Skeletal muscle satellite cell (primary cell): ENCODE measurements around the gene AK3.
A peak's percentile ranks its signal among the peaks of the same experiment; 100 is the strongest.

Source experiments
- H3K27me3 ChIP-seq: 2 replicates; pipeline ENCODE4 v1.7.0; 2013; ENCODE audit warnings: low read length; ENCODE audit not compliant: control insufficient read depth, insufficient read depth
- H3K36me3 ChIP-seq: 2 replicates; pipeline ENCODE4 v1.7.0; 2013; ENCODE audit warnings: mild to moderate bottlenecking, control low read depth, low read length; ENCODE audit not compliant: insufficient read depth
- H3K4me1 ChIP-seq: 2 replicates; pipeline ENCODE4 v1.7.0; 2013; ENCODE audit warnings: low read length; ENCODE audit not compliant: control insufficient read depth, insufficient read depth
- H3K4me2 ChIP-seq: 2 replicates; pipeline ENCODE4 v1.7.0; 2013; ENCODE audit warnings: mild to moderate bottlenecking, low read length
- H3K4me3 ChIP-seq: 2 replicates; pipeline ENCODE4 v1.7.0; 2013; ENCODE audit warnings: low read length
- H3K9ac ChIP-seq: 2 replicates; pipeline ENCODE4 v1.7.0; 2013; ENCODE audit warnings: mild to moderate bottlenecking, low read depth, low read length, moderate library complexity
- H3K9me3 ChIP-seq: replicated peaks from 2 replicates; pipeline ENCODE4 v1.7.0; 2013; ENCODE audit warnings: mild to moderate bottlenecking, control low read depth, low read length

AK3 gene

DNA sequence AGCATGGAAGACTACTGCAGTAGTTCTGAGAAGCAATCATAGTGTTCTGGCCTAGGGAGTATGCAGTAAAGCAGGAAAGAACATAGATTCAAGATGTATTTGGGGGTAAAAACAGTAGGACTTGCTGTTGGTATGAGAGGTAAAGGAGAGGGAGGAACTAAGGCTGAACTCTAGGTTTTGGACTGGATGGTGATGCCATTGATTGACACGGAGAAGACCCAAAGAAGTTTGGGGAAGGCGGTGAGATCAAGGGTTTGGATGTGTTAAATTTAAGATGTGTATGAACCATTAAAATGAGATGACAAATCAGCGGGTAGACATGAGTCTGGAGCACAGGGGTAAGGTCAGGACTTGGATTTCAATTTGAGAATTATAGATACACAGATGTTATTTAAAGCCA, 63.6 kb downstream of the AK3 start:
- Histone ChIP-seq H3K9ac (no peak overlapping the region), H3K4me1 (peaks cover 24% of the 10 kb centered on the region), H3K9me3 (no peaks in the 10 kb centered on the region), H3K36me3 (no peaks in the 10 kb centered on the region), H3K4me2 (no peak overlapping the region), H3K4me3 (no peak overlapping the region), H3K27me3 (no peaks in the 10 kb centered on the region)

DNA sequence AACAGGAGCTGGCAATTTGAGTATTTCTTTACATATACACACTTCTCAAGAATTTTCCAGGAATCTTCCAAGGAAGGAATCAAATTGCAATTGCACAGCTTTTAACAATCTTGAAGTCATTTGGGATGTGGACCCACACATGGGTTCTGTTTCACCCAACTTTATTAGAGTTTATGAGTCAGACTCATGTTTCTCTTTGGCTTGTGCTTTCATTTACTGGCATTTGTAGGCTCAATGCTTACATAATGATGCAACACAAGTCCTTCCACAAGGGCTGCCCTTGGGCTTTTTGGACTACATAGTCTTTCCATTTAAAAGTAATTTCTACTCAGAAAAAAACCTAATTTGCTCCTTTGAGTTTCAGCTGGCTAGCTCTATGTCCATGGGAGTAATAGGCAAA, 66.2 kb downstream of the AK3 start:
- Histone ChIP-seq H3K27me3 (no peaks in the 10 kb centered on the region), H3K4me1 (peaks cover 14% of the 10 kb centered on the region), H3K4me2 (no peak overlapping the region), H3K36me3 (no peaks in the 10 kb centered on the region), H3K9ac (no peak overlapping the region), H3K9me3 (no peaks in the 10 kb centered on the region), H3K4me3 (no peak overlapping the region)

GRCh38 chr9:4671737-4672136, 69.3 kb downstream of the AK3 start:
- peaks cover 8% of the 10 kb centered on the region for H3K4me1 ChIP-seq
- no peaks in the 10 kb centered on the region for H3K27me3 ChIP-seq
- H3K36me3 ChIP-seq = no peaks in the 10 kb centered on the region
- no peak overlapping the region for H3K4me3 ChIP-seq
- no peaks in the 10 kb centered on the region for H3K9me3 ChIP-seq
- no peak overlapping the region for H3K9ac ChIP-seq
- no peak overlapping the region for H3K4me2 ChIP-seq

GRCh38 chr9:4670591-4670990, 70.4 kb downstream of the AK3 start:
- no peaks in the 10 kb centered on the region for H3K36me3 ChIP-seq
- peaks cover 19% of the 10 kb centered on the region for H3K4me1 ChIP-seq
- H3K27me3 ChIP-seq = no peaks in the 10 kb centered on the region
- H3K4me2 ChIP-seq = no peak overlapping the region
- H3K9ac ChIP-seq = no peak overlapping the region
- no peak overlapping the region for H3K4me3 ChIP-seq
- no peaks in the 10 kb centered on the region for H3K9me3 ChIP-seq

DNA sequence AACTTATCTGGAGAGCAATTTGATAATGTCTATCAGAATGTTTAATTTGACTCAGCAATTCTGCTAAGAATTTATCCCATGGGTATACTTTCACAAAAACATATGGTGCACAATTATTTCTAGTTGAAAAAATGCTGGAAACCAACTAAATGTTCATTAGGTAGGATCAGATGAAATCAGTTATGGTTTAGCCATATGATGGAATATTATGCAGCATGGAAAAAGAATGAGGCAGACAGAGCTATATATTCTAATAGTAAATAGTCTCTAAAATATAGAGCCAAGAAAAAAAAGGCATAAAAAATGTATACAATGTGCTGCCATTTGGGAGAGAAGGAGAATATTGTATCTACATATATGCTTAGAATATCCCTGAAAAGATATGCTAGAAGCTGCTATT, 71.1 kb downstream of the AK3 start:
- Histone ChIP-seq H3K4me1 (peaks cover 18% of the 10 kb centered on the region), H3K4me2 (no peak overlapping the region), H3K36me3 (no peaks in the 10 kb centered on the region), H3K4me3 (no peak overlapping the region), H3K9me3 (no peaks in the 10 kb centered on the region), H3K27me3 (no peaks in the 10 kb centered on the region), H3K9ac (no peak overlapping the region)

GRCh38 chr9:4668604-4669003, 72.4 kb downstream of the AK3 start:
- Histone ChIP-seq H3K9ac (no peak overlapping the region), H3K4me3 (no peak overlapping the region), H3K27me3 (no peaks in the 10 kb centered on the region), H3K4me2 (no peak overlapping the region), H3K9me3 (no peaks in the 10 kb centered on the region), H3K36me3 (no peaks in the 10 kb centered on the region), H3K4me1 (peaks cover 18% of the 10 kb centered on the region)

DNA sequence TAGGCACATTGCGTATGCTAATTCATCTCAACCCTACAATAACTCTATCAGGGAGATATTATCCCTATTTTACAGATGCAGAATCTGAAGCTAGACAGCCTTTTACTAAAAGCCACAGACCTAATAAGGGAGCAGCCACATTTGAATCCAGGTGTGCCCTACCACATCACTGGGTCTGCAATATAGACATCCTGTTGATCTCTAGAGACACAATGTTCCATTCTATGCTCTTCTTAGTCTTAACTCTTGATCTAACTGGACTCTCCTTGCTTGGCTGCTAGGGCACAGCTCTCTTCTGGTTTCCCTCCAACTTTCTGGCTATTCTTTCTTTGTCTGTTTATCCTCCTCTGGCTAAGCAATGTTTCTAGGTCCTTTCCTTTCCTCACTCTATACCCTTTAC, 73.3 kb downstream of the AK3 start:
- Histone ChIP-seq H3K9ac (no peak overlapping the region), H3K9me3 (no peaks in the 10 kb centered on the region), H3K4me2 (no peak overlapping the region), H3K27me3 (no peaks in the 10 kb centered on the region), H3K36me3 (no peaks in the 10 kb centered on the region), H3K4me3 (no peak overlapping the region), H3K4me1 (peaks cover 25% of the 10 kb centered on the region)

- peaks cover 35% of the 10 kb centered on the region for H3K4me1 ChIP-seq
- no peaks in the 10 kb centered on the region for H3K36me3 ChIP-seq
- peak within 1 kb of the TSS; percentile 59 for H3K9ac ChIP-seq
- H3K4me3 ChIP-seq = peak within 1 kb of the TSS; percentile 74
- H3K4me2 ChIP-seq = peak within 1 kb of the TSS; percentile 93
- H3K27me3 ChIP-seq = no peaks in the 10 kb centered on the region
- H3K9me3 ChIP-seq = no peaks in the 10 kb centered on the region
Observed at GRCh38 chr9:4666042-4666699, 74.8 kb downstream of the AK3 start, which contains the start of gene SPATA6L. SPATA6L (minus strand) TSS chr9:4666480; CDS start chr9:4666250, 230 bp downstream.

DNA sequence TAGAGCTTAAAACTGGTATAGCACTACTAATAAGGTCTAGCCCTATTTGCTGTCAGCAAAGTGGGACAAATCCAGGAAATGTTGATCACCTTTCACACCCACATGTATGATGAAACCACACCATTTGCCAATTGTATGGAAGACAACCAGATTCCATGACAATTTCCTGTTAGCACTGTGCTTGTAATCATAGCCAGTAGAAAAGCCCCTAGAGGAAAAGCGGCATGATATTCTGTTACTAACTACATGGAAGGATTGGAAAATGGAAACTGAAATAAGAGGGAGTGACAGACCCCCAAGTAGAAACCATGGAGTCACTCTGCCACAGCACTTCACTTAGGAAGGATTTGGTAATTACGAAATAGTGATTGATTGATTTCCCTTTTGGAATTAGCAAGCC, 75.6 kb downstream of the AK3 start:
- Histone ChIP-seq H3K27me3 (no peaks in the 10 kb centered on the region), H3K4me2 (no peak overlapping the region), H3K9me3 (no peaks in the 10 kb centered on the region), H3K36me3 (no peaks in the 10 kb centered on the region), H3K9ac (no peak overlapping the region), H3K4me1 (peaks cover 37% of the 10 kb centered on the region), H3K4me3 (no peak overlapping the region)

DNA sequence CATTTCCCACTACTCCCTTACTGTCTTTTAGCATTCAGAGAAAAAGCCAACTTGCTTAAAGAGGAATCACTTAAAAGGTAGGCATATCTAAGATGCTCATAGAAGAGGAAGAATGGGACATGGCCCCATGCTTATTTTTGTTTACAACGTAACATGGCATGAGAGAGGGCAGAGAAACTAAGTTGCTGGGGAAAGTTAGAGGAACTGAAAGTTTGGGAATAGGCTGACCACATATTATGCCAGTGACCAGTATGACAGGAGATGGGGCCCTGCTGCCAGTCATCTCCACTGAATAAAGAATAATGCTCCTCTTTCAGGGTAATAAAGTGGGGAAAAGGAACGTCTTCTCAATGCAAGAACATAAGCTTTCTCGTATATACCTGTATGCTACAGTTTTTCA, 77.0 kb downstream of the AK3 start:
- H3K9me3 ChIP-seq = no peaks in the 10 kb centered on the region
- no peak overlapping the region for H3K4me3 ChIP-seq
- peak overlapping the region; percentile 86 for H3K4me2 ChIP-seq
- H3K4me1 ChIP-seq = peaks cover 37% of the 10 kb centered on the region
- no peaks in the 10 kb centered on the region for H3K36me3 ChIP-seq
- H3K27me3 ChIP-seq = no peaks in the 10 kb centered on the region
- no peak overlapping the region for H3K9ac ChIP-seq

- H3K9ac ChIP-seq = peak overlapping the region; percentile 90
- no peaks in the 10 kb centered on the region for H3K9me3 ChIP-seq
- no peaks in the 10 kb centered on the region for H3K36me3 ChIP-seq
- peaks cover 37% of the 10 kb centered on the region for H3K4me1 ChIP-seq
- H3K4me3 ChIP-seq = peak overlapping the region; percentile 83
- H3K4me2 ChIP-seq = peak overlapping the region; percentile 86
- no peaks in the 10 kb centered on the region for H3K27me3 ChIP-seq
Observed at GRCh38 chr9:4662989-4663792, 77.8 kb downstream of the AK3 start.
